Heart left ventricle (tissue), 16 donors: ENCODE data around the gene MAP4K1. TPM values are rescaled to one million over a fixed set of nuclear protein-coding genes. Genes with fewer than 3 reads are reported as not detected.

Source experiments
- ATAC-seq, 4 donors: fragments of 200-7000 bp; cut with Tn5 transposase; one replicate each; pipeline ENCODE4 v1.9.1; 2020 to 2022; ENCODE audit warnings: moderate library complexity in 4 of 4, mild to moderate bottlenecking in 3 of 4, moderate number of reproducible peaks in 1 of 4
- DNase-seq, 5 donors: peaks; one replicate each; pipeline ENCODE4 v3.0.0-alpha.2; 2020
- H3K27ac ChIP-seq, 12 donors: fragments of 200-600 bp; sonication (generic) in 4 of 12; one replicate each; pipeline versions ENCODE4 v1.5.0 to v1.8.0; 2016 to 2022; ENCODE audit warnings: mild to moderate bottlenecking in 2 of 12
- H3K27me3 ChIP-seq, 9 donors: fragments of 200-600 bp; sonication (generic) in 2 of 9; one replicate each; pipeline versions ENCODE4 v1.5.1 to v1.8.0; 2016 to 2022; ENCODE audit warnings: mild to moderate bottlenecking in 3 of 9
- H3K36me3 ChIP-seq, 9 donors: fragments of 200-600 bp; sonication (generic) in 2 of 9; one replicate each; pipeline versions ENCODE4 v1.5.0 to v1.8.0; 2018 to 2022; ENCODE audit warnings: mild to moderate bottlenecking in 2 of 9
- H3K4me1 ChIP-seq, 12 donors: fragments of 200-600 bp; sonication (generic) in 4 of 12; one replicate each; pipeline versions ENCODE4 v1.5.0 to v1.8.0; 2016 to 2022; ENCODE audit warnings: mild to moderate bottlenecking in 3 of 12
- H3K4me3 ChIP-seq, 12 donors: fragments of 200-600 bp; sonication (generic) in 4 of 12; one replicate each; pipeline versions ENCODE4 v1.5.0 to v1.8.0; 2017 to 2022; ENCODE audit warnings: mild to moderate bottlenecking in 9 of 12, moderate library complexity in 4 of 12
- H3K9me3 ChIP-seq, 12 donors: fragments of 200-600 bp; sonication (generic) in 4 of 12; one replicate each; pipeline versions ENCODE4 v1.5.0 to v1.8.0; 2016 to 2022; ENCODE audit warnings: mild to moderate bottlenecking in 1 of 12
- POLR2A ChIP-seq, 2 donors: fragments of 450-650 bp; IDR thresholded peaks; one replicate each; pipeline ENCODE4 v1.6.1; 2017; ENCODE audit warnings: antibody characterized with exemption in 2 of 2, mild to moderate bottlenecking in 2 of 2, moderate library complexity in 2 of 2
- WGBS, 4 donors: extraction: QIAGEN DNeasy Blood & Tissue Kit in 2 of 4; methylation state at CpG; one replicate each; pipeline versions ENCODE4 v1.1.5 to v1.1.7; 2013 to 2018; 5-methylcytosine and 5-hydroxymethylcytosine counted together
- intact Hi-C, 10 donors: fragments of 100-400 bp; cut with DNase I; formaldehyde crosslinking; loops; one replicate each; pipeline versions ENCODE4 v1.11.1 to v1.14.2; 2022
- polyA plus RNA-seq, 2 donors: library from polyadenylated mRNA; stranded (reverse); fragments of 200-250 nt; gene quantifications; one replicate each; pipeline ENCODE4 v1.2.3, GENCODE V29; 2013
- total RNA-seq, 9 donors: library from RNA; depleted of rRNA in 2 of 9; stranded (reverse); fragments of >200 nt in 2 of 9; fragmentation: NEBNext Ultra II Directional in 3 of 9; extraction: Animal tissue kit (Norgen Biotek cat#: 25700) in 3 of 9; gene quantifications; one replicate each; pipeline versions ENCODE4 v1.1.0 to v1.2.4, GENCODE V29; 2016 to 2023
- TF ChIP-seq, protein P1 (sequence below), 12 donors: fragments of 200-600 bp; sonication (generic) in 4 of 12; IDR thresholded peaks; one replicate each; pipeline versions ENCODE4 v1.5.0 to v1.8.0; 2018 to 2022; ENCODE audit warnings: antibody characterized with exemption in 12 of 12, mild to moderate bottlenecking in 5 of 12
- donor health status: ischemic (EF 13 %, LVEDD 7.1; RV severe dilation, severe dysfunction).
- donor health status: healthy with polysubstance abuse.
- donor health status: DM: no; HTN: yes; CAD: no.
- donor health status: DM: no; HTN: no; CAD: no.
- donor health status: ischemic (EF 25% LVEDD 6.9; RV normal size, moderate dysfunction).
- donor health status: ischemic (EF 25% LVEDD 5.7; RV mildly dilated, moderate dysfunction).
- donor health status: healthy.
- donor health status: DM: yes; HTN: yes; CAD: no.
- donor health status: ischemic (EF 35%, LVEDD 5.7; RV mildly dilated, moderate dysfunction).
- donor health status: nonischemic (EF 11% LVEDD 7.7; RV severe dilation, severe dysfunction).
- donor health status: DM: yes; HTN: yes; CAD: no.
- donor health status: PGD.
- donor health status: ischemic (EF 29% LVEDD 5.4; RV normal size, mild dysfunction).
- donor health status: nonischemic (EF 23%, LVEDD 6.1; RV moderate dilation, normal function).

The MAP4K1 gene
- total and polyA plus RNA-seq, 11 donors: 0.69 to 9.9 (median 2.7) TPM

DNA sequence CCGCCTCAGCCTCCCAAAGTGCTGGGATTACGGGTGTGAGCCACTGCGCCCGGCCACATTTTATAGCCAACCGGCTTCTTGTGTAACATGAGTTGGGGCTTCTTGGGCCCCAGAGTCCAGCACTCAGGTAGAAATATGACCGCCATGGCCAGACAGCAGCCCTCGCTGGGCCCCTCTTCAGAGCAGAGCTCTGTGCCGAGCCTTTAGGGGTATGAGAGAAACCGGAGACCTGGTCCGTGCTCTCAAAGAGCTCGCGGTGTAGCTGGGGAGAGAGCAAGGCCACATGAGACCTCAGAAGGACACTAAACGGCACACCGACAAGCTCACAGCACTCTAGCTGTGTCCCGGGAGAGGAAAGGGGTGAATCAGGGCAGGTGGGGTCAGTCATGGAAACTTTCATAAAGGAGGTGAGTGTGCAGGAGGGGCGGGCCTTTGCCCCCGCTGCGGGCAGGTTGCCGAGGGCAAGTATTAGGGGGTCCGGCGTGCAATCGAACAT lies 45.5 kb upstream of the MAP4K1 start:
- Histone ChIP-seq H3K27ac (peak overlapping the region; percentile 88 to 99 (median 96)), H3K9me3 (no peaks in the 10 kb centered on the region), H3K4me3 (peak overlapping the region in 7 of 12 donors; percentile 14 to 24 (median 19)), H3K4me1 (peaks cover 64 to 100% (median 99%) of the 10 kb centered on the region in 12 donors), H3K36me3 (peaks cover 0 to 13% (median 0%) of the 10 kb centered on the region in 9 donors), H3K27me3 (no peaks in the 10 kb centered on the region)
- intact Hi-C loops: no loop called here
- no peak for ATAC-seq
- no peak for TF ChIP-seq POLR2A (IDR thresholded peaks at IDR 0.05)
- TF ChIP-seq, protein P1, sequence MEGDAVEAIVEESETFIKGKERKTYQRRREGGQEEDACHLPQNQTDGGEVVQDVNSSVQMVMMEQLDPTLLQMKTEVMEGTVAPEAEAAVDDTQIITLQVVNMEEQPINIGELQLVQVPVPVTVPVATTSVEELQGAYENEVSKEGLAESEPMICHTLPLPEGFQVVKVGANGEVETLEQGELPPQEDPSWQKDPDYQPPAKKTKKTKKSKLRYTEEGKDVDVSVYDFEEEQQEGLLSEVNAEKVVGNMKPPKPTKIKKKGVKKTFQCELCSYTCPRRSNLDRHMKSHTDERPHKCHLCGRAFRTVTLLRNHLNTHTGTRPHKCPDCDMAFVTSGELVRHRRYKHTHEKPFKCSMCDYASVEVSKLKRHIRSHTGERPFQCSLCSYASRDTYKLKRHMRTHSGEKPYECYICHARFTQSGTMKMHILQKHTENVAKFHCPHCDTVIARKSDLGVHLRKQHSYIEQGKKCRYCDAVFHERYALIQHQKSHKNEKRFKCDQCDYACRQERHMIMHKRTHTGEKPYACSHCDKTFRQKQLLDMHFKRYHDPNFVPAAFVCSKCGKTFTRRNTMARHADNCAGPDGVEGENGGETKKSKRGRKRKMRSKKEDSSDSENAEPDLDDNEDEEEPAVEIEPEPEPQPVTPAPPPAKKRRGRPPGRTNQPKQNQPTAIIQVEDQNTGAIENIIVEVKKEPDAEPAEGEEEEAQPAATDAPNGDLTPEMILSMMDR (IDR thresholded peaks at IDR 0.05): no peak
- WGBS, 4 donors: 49 to 56% (median 54%) methylated on average over 14 to 22 of the region's 22 CpGs
- no peak for DNase-seq

DNA sequence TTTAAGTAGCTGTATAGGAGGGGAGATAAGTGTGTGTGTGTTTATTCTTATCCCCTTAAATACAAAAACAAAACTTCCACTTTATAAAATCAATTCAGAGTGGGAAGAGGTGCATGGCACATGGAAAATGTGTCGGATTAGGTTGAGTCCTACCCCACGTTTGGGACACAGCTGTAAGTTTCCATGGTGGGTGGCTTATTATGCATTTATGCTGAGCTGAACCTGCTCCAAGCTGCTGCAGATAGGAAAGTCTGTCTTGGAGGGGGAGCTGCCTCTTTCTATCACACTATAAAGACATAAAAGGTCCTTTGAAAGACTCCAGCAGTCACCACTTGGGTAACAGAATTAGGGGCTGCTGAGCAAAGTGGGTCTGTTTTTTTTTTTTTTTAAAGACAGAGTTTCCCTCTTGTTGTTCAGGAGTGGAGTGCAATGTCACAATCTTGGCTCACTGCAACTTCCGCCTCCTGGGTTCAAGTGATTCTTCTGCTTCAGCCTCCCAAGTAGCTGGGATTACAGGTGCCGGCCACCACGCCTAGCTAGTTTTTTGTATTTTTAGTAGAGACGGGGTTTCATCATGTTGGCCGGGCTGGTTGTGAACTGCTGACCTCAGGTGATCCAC lies 44.9 kb upstream of the MAP4K1 start:
- Histone ChIP-seq H3K27ac (peak overlapping the region; percentile 88 to 99 (median 96)), H3K4me1 (peaks cover 67 to 100% (median 99%) of the 10 kb centered on the region in 12 donors), H3K36me3 (peaks cover 0 to 9% (median 0%) of the 10 kb centered on the region in 9 donors), H3K4me3 (peak overlapping the region in 6 of 12 donors; percentile 14 to 24 (median 20)), H3K27me3 (no peaks in the 10 kb centered on the region), H3K9me3 (no peaks in the 10 kb centered on the region)
- WGBS, 4 donors: 52 to 62% (median 54%) methylated on average over 7 of the region's 7 CpGs
- intact Hi-C loops: no loop called here
- DNase-seq (no peak), ATAC-seq (no peak)
- TF ChIP-seq, protein P1 (IDR thresholded peaks at IDR 0.05): no peak
- TF ChIP-seq POLR2A (IDR thresholded peaks at IDR 0.05): no peak

DNA sequence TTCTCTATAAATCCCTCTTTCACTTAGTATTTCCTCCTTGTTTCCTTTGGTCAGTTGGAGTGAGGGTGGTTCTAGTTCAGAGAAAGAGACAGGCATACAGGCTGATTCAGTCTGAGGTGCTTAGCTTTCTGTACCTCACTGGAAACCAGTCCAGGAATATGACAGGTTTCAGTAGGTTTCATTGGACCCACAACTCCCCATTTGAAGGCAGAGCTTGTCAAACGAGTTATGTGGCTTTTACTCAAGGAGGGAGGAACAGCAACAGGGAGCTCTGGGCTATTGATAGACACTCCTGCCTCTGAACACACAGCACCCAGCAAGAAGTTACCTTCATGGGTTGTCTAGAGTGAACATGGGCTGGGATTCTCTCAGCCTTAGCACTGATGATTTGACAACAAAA lies 44.2 kb upstream of the MAP4K1 start:
- Histone ChIP-seq H3K27ac (peak overlapping the region; percentile 88 to 99 (median 96)), H3K27me3 (no peaks in the 10 kb centered on the region), H3K4me1 (peaks cover 62 to 100% (median 99%) of the 10 kb centered on the region in 12 donors), H3K9me3 (no peaks in the 10 kb centered on the region), H3K36me3 (peaks cover 0 to 15% (median 0%) of the 10 kb centered on the region in 9 donors), H3K4me3 (no peak overlapping the region)
- intact Hi-C loops: no loop called here
- DNase-seq: no peak
- TF ChIP-seq, protein P1 (IDR thresholded peaks at IDR 0.05): no peak
- no peak for TF ChIP-seq POLR2A (IDR thresholded peaks at IDR 0.05)
- WGBS, 4 donors: 0 to 12% (median 7%) methylated on average over 1 of the region's 1 CpG
- ATAC-seq: no peak

DNA sequence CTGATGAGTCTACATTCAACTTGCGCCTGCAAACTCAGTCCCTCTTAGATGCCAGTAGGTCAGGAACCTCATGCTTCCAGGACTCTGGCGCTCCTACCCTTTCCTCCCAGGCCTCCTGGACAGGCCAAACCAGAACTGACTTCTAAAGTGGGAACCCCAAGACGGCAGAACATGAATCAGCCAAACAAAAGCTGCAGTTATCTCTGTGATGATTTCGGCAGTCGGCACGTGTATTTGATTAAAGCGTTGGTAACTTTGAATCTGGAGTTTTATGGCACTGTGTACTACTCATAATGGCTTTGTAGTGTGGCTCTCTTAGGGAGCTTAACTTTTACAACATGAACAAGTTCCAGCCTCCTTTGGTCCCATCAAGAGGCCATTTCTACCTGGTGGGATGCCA lies 43.4 kb upstream of the MAP4K1 start:
- H3K27me3 ChIP-seq: no peaks in the 10 kb centered on the region
- ATAC-seq (no peak), DNase-seq (no peak)
- intact Hi-C loops: no loop called here
- no peak for TF ChIP-seq POLR2A (IDR thresholded peaks at IDR 0.05)
- TF ChIP-seq, protein P1 (IDR thresholded peaks at IDR 0.05): no peak
- H3K27ac ChIP-seq: peak overlapping the region; percentile 71 to 99 (median 96)
- H3K4me3 ChIP-seq: no peak overlapping the region
- H3K4me1 ChIP-seq: peaks cover 64 to 100% (median 99%) of the 10 kb centered on the region in 12 donors
- H3K9me3 ChIP-seq: no peaks in the 10 kb centered on the region
- H3K36me3 ChIP-seq: peaks cover 0 to 21% (median 5%) of the 10 kb centered on the region in 9 donors
- 45 to 53% (median 48%) methylated on average over 6 to 7 of the region's 7 CpGs for WGBS, 4 donors
